ENCODE results near the gene GOLM1. TPM values are rescaled to one million over a fixed set of nuclear protein-coding genes. Genes with fewer than 3 reads are reported as not detected.

GOLM1 gene
- total and polyA plus RNA-seq, 11 donors: 1.9 to 16.8 (median 3.8) TPM

- Histone ChIP-seq H3K4me3 (no peak overlapping the region), H3K27me3 (no peaks in the 10 kb centered on the region), H3K4me1 (peaks cover 0 to 21% (median 0%) of the 10 kb centered on the region in 12 donors), H3K9me3 (no peaks in the 10 kb centered on the region), H3K36me3 (peaks cover 0 to 72% (median 61%) of the 10 kb centered on the region in 9 donors), H3K27ac (no peak overlapping the region)
- TF ChIP-seq POLR2A (IDR thresholded peaks at IDR 0.05): no peak
- TF ChIP-seq, protein P1, sequence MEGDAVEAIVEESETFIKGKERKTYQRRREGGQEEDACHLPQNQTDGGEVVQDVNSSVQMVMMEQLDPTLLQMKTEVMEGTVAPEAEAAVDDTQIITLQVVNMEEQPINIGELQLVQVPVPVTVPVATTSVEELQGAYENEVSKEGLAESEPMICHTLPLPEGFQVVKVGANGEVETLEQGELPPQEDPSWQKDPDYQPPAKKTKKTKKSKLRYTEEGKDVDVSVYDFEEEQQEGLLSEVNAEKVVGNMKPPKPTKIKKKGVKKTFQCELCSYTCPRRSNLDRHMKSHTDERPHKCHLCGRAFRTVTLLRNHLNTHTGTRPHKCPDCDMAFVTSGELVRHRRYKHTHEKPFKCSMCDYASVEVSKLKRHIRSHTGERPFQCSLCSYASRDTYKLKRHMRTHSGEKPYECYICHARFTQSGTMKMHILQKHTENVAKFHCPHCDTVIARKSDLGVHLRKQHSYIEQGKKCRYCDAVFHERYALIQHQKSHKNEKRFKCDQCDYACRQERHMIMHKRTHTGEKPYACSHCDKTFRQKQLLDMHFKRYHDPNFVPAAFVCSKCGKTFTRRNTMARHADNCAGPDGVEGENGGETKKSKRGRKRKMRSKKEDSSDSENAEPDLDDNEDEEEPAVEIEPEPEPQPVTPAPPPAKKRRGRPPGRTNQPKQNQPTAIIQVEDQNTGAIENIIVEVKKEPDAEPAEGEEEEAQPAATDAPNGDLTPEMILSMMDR (IDR thresholded peaks at IDR 0.05): no peak
- no peak for DNase-seq
- intact Hi-C loops (cut with DNase I): no loop called here
- 61 to 70% (median 63%) methylated on average over 3 of the region's 3 CpGs for WGBS, 4 donors
- no peak for ATAC-seq
Observed at GRCh38 chr9:85981369-85981768, 118.0 kb downstream of the GOLM1 start.

GRCh38 chr9:85978496-85978895 is 120.9 kb downstream of the GOLM1 start:
- WGBS, 4 donors: 52 to 64% (median 57%) methylated on average over 4 of the region's 4 CpGs
- TF ChIP-seq, protein P1 (IDR thresholded peaks at IDR 0.05): no peak
- TF ChIP-seq POLR2A (IDR thresholded peaks at IDR 0.05): no peak
- ATAC-seq (no peak), DNase-seq (no peak)
- H3K9me3 ChIP-seq: no peaks in the 10 kb centered on the region
- intact Hi-C loops (cut with DNase I): no loop called here
- peaks cover 0 to 21% (median 0%) of the 10 kb centered on the region in 12 donors for H3K4me1 ChIP-seq
- H3K36me3 ChIP-seq: peaks cover 0 to 87% (median 69%) of the 10 kb centered on the region in 9 donors
- H3K27me3 ChIP-seq: no peaks in the 10 kb centered on the region
- H3K4me3 ChIP-seq: no peak overlapping the region
- no peak overlapping the region for H3K27ac ChIP-seq

Other genes starting within 250 kb of the GOLM1 start
- gene NAA35, start 158.4 kb downstream of the GOLM1 start, total RNA-seq: 10 to 100 TPM; 13.1 to 21.8 (median 16.5) TPM
- gene NAA35, start 158.4 kb downstream of the GOLM1 start, polyA plus RNA-seq: 10 to 100 TPM in 1 of 2 donors, 1 to 10 TPM in 1; 4.0 to 17.2 TPM
- gene C9orf153, start 160.1 kb upstream of the GOLM1 start, total RNA-seq: under 1 TPM in 5 of 9 donors, not detected in 4; 0.21 to 0.72 (median 0.42) TPM
- under 1 TPM; 0.14 to 0.50 TPM for gene C9orf153, start 160.1 kb upstream of the GOLM1 start, polyA plus RNA-seq
- 100 to 1,000 TPM in 1 of 9 donors, 10 to 100 TPM in 8; 47.1 to 104 (median 72.6) TPM for gene ISCA1, start 183.0 kb upstream of the GOLM1 start, total RNA-seq
- 10 to 100 TPM; 39.2 to 64.7 TPM for gene ISCA1, start 183.0 kb upstream of the GOLM1 start, polyA plus RNA-seq

Measured in heart left ventricle (tissue), 16 donors.